Measurements from ENCODE around the gene RGS8. TPM values are rescaled to one million over a fixed set of nuclear protein-coding genes. Genes with fewer than 3 reads are reported as not detected.

Gene RGS8
- total and polyA plus RNA-seq, 2 experiments from 2014 or later, result not detected

- Histone ChIP-seq H3K27me3 (replicated peaks; ENCODE audit: insufficient read depth) (no peaks in the 10 kb centered on the region; the same call in 1 of the 2 replicates), H3K9me3 (ENCODE audit: low read depth) (no peaks in the 10 kb centered on the region), H3K4me1 (ENCODE audit: insufficient read depth) (no peaks in the 10 kb centered on the region), H3K9me2 (ENCODE audit: insufficient read depth) (no peaks in the 10 kb centered on the region), H4K20me1 (ENCODE audit: insufficient read depth) (no peaks in the 10 kb centered on the region), H3F3A (ENCODE audit: insufficient read depth) (no peaks in the 10 kb centered on the region), H3K4me3 (no peak overlapping the region), H3K4me2 (ENCODE audit: unreplicated experiment) (no peak overlapping the region), H3K9ac (no peak overlapping the region), H3K27ac (no peak overlapping the region), H3K79me2 (ENCODE audit: insufficient read depth) (no peaks in the 10 kb centered on the region), H3K36me3 (ENCODE audit: low read depth) (no peaks in the 10 kb centered on the region), H2AFZ (no peak overlapping the region)
- in situ Hi-C loops (cut with MboI), result no loop called here
- DNase-seq, result no peak
- TF ChIP-seq EZH2phosphoT487 (IDR thresholded peaks at IDR 0.05; ENCODE audit: insufficient read depth, low read depth), result no peak
- no peak for TF ChIP-seq EZH2 (IDR thresholded peaks at IDR 0.05; ENCODE audit: insufficient read depth, poor library complexity, severe bottlenecking)
- 47 to 48% methylated on average over 6 of the region's 6 CpGs for WGBS, 2 experiments (ENCODE audit: low coverage in 1 of 2, low lambda C conversion rate in 2 of 2, missing lambda C conversion rate in 2 of 2)
These were observed 33.6 kb downstream of the RGS8 start for GRCh38 chr1:182650678-182651338.

GRCh38 chr1:182649041-182649440 is 35.3 kb downstream of the RGS8 start:
- Histone ChIP-seq H3K4me3 (no peak overlapping the region), H3K4me2 (ENCODE audit: unreplicated experiment) (no peak overlapping the region), H3K4me1 (ENCODE audit: insufficient read depth) (no peaks in the 10 kb centered on the region), H3K9me3 (ENCODE audit: low read depth) (no peaks in the 10 kb centered on the region), H3K9ac (no peak overlapping the region), H3K27ac (no peak overlapping the region), H3F3A (ENCODE audit: insufficient read depth) (no peaks in the 10 kb centered on the region), H3K36me3 (ENCODE audit: low read depth) (no peaks in the 10 kb centered on the region), H4K20me1 (ENCODE audit: insufficient read depth) (no peaks in the 10 kb centered on the region), H3K9me2 (ENCODE audit: insufficient read depth) (no peaks in the 10 kb centered on the region), H3K79me2 (ENCODE audit: insufficient read depth) (no peaks in the 10 kb centered on the region), H3K27me3 (replicated peaks; ENCODE audit: insufficient read depth) (no peaks in the 10 kb centered on the region; the same call in 1 of the 2 replicates), H2AFZ (no peak overlapping the region)
- WGBS, 2 experiments (ENCODE audit: low coverage in 1 of 2, low lambda C conversion rate in 2 of 2, missing lambda C conversion rate in 2 of 2), result 75 to 76% methylated on average over 7 of the region's 7 CpGs
- TF ChIP-seq EZH2phosphoT487 (IDR thresholded peaks at IDR 0.05; ENCODE audit: insufficient read depth, low read depth), result no peak
- no peak for TF ChIP-seq EZH2 (IDR thresholded peaks at IDR 0.05; ENCODE audit: insufficient read depth, poor library complexity, severe bottlenecking)
- in situ Hi-C loops (cut with MboI), result no loop called here
- DNase-seq, result no peak

GRCh38 chr1:182646739-182647138 is 37.6 kb downstream of the RGS8 start:
- DNase-seq, result no peak
- H3K9ac ChIP-seq, result no peak overlapping the region
- no peak overlapping the region for H3K4me3 ChIP-seq
- no peaks in the 10 kb centered on the region for H3K9me3 ChIP-seq (ENCODE audit: low read depth)
- H3K9me2 ChIP-seq (ENCODE audit: insufficient read depth), result no peaks in the 10 kb centered on the region
- H3K79me2 ChIP-seq (ENCODE audit: insufficient read depth), result no peaks in the 10 kb centered on the region
- H2AFZ ChIP-seq, result no peak overlapping the region
- no peak overlapping the region for H3K4me2 ChIP-seq (ENCODE audit: unreplicated experiment)
- 29 to 41% methylated on average over 2 of the region's 2 CpGs for WGBS, 2 experiments (ENCODE audit: low coverage in 1 of 2, low lambda C conversion rate in 2 of 2, missing lambda C conversion rate in 2 of 2)
- no peaks in the 10 kb centered on the region for H3F3A ChIP-seq (ENCODE audit: insufficient read depth)
- no peaks in the 10 kb centered on the region for H4K20me1 ChIP-seq (ENCODE audit: insufficient read depth)
- H3K4me1 ChIP-seq (ENCODE audit: insufficient read depth), result no peaks in the 10 kb centered on the region
- no peak for TF ChIP-seq EZH2 (IDR thresholded peaks at IDR 0.05; ENCODE audit: insufficient read depth, poor library complexity, severe bottlenecking)
- no peak for TF ChIP-seq EZH2phosphoT487 (IDR thresholded peaks at IDR 0.05; ENCODE audit: insufficient read depth, low read depth)
- H3K27me3 ChIP-seq (replicated peaks; ENCODE audit: insufficient read depth), result no peaks in the 10 kb centered on the region; the same call in 1 of the 2 replicates
- no peak overlapping the region for H3K27ac ChIP-seq
- no peaks in the 10 kb centered on the region for H3K36me3 ChIP-seq (ENCODE audit: low read depth)
- in situ Hi-C loops (cut with MboI), result no loop called here

- TF ChIP-seq EZH2 (IDR thresholded peaks at IDR 0.05; ENCODE audit: insufficient read depth, poor library complexity, severe bottlenecking), result no peak
- no peak for TF ChIP-seq EZH2phosphoT487 (IDR thresholded peaks at IDR 0.05; ENCODE audit: insufficient read depth, low read depth)
- 16 to 27% methylated on average over 4 of the region's 4 CpGs for WGBS, 2 experiments (ENCODE audit: low coverage in 1 of 2, low lambda C conversion rate in 2 of 2, missing lambda C conversion rate in 2 of 2)
- no peaks in the 10 kb centered on the region for H3K79me2 ChIP-seq (ENCODE audit: insufficient read depth)
- no peak for DNase-seq
- H3K4me3 ChIP-seq, result no peak overlapping the region
- no peaks in the 10 kb centered on the region for H3K9me3 ChIP-seq (ENCODE audit: low read depth)
- H3K4me2 ChIP-seq (ENCODE audit: unreplicated experiment), result no peak overlapping the region
- H3K9me2 ChIP-seq (ENCODE audit: insufficient read depth), result no peaks in the 10 kb centered on the region
- no peaks in the 10 kb centered on the region for H4K20me1 ChIP-seq (ENCODE audit: insufficient read depth)
- H3K4me1 ChIP-seq (ENCODE audit: insufficient read depth), result no peaks in the 10 kb centered on the region
- H3K27ac ChIP-seq, result no peak overlapping the region
- H3K27me3 ChIP-seq (replicated peaks; ENCODE audit: insufficient read depth), result no peaks in the 10 kb centered on the region; the same call in 1 of the 2 replicates
- in situ Hi-C loops (cut with MboI), result no loop called here
- no peak overlapping the region for H2AFZ ChIP-seq
- H3K36me3 ChIP-seq (ENCODE audit: low read depth), result no peaks in the 10 kb centered on the region
- no peak overlapping the region for H3K9ac ChIP-seq
- no peaks in the 10 kb centered on the region for H3F3A ChIP-seq (ENCODE audit: insufficient read depth)
These were observed 39.5 kb downstream of the RGS8 start for GRCh38 chr1:182644886-182645285.
